ENCODE measurements around the gene TOP3A.
A peak's percentile ranks its signal among the peaks of the same experiment; 100 is the strongest.
"Not testable (repeated sequence)": the region's sequence is repeated elsewhere in the genome, so short reads cannot be mapped to it uniquely, and the experiment has no call there.

The TOP3A gene

GRCh38 chr17:18324140-18325050 lies 9.6 kb upstream of the TOP3A start:
- DNase-seq, result no peak

DNA sequence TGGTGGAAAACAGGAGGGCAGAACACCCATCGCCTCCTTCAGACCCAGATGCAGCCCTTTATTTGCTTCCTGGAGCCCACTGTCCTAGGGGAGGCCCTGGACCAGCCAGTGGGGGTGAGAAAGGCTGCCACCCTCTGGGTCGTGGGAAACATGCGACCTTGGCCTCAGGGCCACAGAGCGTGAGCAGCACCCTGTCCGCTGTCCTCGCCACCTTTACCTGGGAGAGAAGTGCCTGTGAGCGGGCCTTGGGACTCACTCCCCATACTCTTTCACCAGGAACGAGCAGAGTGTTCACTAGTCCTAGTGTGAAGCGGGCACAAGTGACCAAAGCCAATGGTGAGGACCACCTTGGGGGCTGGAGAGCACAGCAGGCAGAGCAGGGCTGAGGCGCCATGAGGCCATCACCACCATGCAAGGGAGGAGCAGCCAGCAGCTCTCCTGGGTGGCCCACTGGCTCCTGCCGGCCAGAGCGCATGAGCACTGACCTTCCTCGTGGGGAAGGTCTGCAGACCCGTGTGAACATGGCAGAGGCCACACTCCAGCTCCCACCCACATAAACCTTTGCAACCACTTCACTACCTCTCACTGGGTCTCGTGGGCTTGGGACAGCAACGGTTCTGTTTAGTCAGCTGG lies 8.8 kb upstream of the TOP3A start:
- no peak for DNase-seq

DNA sequence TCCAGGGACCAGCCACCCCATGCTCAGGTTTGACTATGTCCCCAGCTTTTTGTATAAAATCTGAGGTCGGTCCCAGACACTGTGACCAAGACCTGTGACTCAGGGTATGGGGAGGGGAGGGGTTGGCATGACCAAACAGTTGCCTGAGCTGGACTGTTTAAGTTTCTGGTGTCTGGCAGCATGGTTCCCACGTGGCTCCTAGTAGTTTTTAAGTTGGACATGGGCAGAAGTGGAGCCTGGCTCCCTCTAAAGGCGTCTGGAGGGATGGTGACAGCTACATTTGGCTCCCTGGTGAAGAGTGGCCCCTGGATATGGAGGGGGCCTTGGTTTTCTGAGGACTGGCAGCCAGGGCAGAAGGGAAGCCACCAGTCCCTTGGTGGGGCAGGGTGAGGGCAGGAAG lies 8.2 kb upstream of the TOP3A start:
- DNase-seq, result no peak

DNA sequence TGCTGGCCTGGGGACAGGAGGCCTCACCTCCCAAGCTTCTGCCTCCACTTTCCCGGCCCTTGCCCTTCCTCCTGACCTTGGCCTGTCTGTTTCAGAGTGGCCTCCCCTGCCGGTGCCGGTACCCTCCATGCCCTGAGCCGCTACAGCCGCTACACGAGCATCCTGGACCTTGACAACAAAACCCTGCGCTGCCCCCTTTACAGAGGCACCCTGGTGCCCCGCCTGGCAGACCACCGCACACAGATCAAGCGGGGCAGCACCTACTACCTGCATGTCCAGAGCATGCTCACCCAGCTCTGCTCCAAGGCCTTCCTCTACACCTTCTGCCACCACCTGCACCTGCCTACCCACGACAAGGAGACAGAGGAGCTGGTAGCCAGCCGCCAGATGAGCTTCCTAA lies 7.7 kb upstream of the TOP3A start:
- DNase-seq, result no peak

GRCh38 chr17:18321309-18321708 lies 6.5 kb upstream of the TOP3A start:
- DNase-seq, result no peak

DNA sequence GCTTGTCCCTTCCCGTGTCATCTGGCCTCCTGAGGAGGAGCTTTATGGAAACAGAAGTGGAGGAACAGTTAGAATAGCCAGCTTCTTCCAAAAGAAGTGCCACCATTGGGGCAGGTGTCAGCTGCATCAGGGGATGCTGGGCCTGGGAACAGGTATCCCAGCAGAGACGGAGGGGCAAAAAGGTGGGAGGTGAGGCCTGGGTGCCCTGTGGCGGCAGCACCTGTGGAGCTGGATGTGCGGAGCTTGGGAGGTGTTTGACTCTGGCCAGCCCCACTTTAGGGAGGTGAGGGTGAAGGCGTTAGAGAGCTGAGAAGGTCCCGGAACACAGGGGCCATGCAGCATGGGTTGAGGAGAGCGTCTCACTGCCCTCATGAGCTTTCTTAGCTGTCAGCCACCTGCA lies 5.5 kb upstream of the TOP3A start:
- no peak for DNase-seq

DNA sequence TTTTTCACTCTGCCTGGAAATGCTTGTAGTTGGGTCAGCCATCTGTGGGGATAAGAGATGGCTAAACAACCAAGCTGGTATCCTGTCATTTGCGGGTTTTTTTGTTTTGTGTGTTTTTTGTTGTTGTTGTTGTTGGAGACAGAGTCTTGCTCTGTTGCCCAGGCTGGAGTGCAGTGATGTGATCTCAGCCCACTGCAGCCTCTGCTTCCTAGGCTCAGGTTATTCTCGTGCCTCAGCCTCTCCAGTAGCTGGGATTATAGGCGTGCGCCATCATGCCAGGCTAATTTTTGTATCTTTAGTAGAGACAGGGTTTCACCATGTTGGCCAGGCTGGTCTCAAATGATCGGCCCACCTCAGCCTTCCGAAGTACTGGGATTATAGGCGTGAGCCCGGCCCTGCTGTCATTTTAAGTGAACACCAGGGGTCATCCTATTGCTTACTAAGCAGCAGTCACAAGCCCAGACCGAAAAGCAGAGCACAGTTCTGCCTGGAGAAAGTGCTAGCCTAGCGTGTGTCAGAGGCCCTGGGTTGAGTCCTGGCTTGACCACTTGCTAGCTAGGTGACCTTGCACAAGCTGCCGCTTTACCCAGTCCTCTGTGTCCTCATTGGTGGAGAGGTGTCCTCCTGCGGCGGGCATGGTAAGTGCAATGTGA lies 4.9 kb upstream of the TOP3A start:
- DNase-seq, result peak; percentile 56

GRCh38 chr17:18318771-18319450 lies 4.1 kb upstream of the TOP3A start:
- no peak for DNase-seq

DNA sequence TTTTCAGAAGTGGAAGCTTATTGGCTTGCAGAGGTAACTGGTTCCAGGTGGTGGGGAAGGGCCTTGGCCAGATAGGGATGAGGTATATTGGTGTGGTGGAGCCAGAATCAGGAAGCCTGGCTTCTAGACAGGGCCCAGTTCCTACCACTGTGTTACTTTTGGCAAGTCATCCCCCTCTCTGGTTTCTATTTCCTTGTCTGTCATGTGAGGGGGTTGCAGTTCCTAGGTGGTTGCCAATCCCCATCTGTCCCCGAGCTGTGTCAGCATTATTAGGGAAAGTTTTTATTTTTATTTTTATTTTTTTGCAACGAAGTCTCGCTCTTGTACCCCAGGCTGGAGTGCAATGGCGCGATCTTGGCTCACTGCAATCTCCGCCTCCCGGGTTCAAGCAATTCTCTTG lies 3.3 kb upstream of the TOP3A start:
- no peak for DNase-seq

DNA sequence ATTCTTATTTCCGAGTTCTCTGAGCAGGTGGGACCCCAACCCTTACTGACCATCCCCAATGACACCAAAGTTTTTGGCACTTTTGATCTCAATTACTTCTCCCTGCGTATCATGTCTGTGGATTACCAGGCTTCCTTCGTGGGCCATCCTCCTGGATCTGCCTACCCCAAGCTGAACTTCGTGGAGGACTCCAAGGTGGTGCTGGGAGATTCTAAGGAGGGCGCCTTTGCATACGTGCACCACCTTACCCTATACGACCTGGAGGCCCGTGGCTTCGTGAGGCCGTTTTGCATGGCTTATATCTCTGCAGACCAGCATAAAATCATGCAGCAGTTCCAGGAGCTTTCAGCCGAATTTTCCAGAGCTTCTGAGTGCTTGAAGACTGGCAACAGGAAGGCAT lies 1.2 kb upstream of the TOP3A start:
- DNase-seq, result no peak

DNA sequence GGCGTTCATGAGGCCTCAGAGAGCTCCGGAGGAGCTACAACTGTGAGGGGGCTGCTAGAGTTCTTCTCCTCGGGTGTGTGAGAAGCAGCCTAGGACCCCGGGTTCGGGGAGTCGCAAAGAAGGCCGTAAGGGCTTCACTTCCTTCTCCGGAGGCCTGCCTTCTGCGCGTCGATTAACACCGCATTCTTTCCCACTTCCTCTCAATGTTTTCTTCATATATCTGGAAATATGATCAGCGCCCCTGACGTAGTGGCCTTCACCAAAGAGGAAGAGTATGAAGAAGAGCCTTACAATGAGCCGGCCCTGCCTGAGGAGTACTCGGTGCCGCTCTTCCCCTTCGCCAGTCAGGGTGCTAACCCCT lies 748 bp upstream of the TOP3A start:
- no peak for DNase-seq

DNA sequence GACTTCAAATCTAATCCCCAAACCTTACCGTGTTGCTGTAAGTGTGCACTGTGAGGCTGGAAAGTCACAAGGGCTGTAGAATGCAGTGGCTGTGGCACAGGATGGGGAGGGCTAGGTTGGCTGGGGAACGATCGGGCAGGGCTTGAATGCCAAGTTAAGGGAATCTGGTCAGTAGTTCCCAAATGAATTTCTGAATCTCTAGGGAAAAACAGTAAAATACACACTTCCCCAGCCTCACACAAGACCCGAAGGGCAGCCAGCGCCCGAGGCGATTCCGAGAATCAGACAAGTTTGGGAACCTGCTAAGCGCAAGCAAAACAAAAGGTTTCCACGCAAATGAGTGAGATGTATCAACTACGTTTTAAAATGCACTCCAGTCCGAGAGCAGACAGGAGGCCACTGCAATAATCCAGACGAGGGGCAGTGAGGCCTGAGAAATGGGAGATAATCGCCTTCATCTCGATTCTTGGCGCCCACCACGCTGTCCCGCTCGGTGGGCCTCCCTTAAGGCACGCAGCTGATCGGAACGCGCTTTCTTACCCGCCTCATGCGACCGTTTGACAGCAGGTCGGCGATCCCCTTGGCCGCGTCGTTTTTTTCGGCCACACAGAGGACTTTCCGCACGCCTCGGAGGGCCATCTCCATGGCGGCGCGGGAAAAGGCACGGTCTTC lies 599 bp downstream of the TOP3A start:
- no peak for DNase-seq

DNA sequence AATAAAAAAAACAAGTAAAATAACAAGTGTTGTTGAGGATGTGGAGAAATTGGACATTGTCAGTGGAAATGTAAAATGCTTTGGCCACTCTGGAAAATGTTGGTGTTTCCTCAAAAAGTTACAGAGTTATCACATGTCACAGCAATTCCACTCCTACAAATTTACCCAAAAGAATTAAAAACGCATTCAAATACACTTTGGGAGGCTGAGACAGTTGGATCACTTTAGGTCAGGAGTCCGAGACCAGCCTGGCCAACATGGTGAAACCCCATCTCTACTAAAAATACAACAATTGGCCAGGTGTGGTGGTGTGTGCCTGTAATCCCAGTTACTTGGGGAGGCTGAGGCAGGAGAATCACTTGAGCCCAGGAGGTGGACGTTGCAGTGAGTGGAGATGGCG lies 5.6 kb downstream of the TOP3A start:
- DNase-seq, result no peak

GRCh38 chr17:18303206-18303605 lies 11.6 kb downstream of the TOP3A start:
- DNase-seq, result not testable (repeated sequence)

DNA sequence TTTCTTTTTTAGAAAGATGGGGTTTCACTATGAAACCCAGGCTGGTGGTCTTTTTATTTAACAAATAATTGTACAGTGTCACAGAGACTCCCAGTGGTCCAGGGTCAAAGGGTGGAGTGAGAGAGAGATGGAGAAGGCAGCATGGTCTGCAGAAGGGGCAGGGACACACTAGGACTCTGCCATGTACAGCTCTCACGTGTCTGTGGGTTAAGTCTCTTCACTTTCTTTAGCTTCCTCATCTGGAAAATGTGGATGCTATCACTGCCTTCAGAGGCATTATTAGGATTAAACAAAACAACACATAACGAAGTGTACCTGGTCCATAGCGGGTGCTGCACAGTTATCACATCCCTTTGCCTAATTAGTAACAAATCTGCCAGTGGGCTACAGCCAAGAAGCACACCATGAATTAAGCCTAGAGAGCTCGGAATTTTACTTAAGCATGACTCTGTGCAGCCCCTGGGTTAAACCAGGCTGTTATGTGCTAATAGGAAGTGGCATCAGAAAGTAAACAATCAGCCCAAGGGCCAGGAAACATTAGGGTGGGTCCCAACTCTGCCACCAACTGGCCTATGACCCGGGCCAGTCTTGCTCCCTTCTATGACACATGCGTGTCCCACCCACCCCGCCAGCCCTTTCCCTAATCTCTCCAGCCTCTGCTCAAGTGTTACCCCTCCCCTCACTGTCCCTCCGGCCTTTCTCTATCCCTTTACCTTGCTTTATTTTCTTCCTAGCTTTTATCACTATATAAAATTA lies 13.9 kb downstream of the TOP3A start:
- DNase-seq, result no peak

DNA sequence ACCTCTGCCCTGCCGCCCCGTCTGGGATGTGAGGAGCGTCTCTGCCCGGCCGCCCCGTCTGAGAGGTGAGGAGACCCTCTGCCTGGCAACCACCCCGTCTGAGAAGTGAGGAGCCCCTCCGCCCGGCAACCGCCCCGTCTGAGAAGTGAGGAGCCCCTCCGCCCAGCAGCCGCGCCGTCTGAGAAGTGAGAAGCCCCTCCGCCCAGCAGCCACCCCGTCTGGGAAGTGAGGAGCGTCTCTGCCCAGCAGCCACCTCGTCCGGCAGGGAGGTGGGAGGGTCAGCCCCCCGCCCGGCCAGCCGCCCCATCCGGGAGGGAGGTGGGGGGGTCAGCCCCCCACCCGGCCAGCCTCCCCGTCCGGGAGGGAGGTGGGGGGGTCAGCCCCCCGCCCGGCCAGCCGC lies 16.7 kb downstream of the TOP3A start:
- DNase-seq, result not testable (repeated sequence)

DNA sequence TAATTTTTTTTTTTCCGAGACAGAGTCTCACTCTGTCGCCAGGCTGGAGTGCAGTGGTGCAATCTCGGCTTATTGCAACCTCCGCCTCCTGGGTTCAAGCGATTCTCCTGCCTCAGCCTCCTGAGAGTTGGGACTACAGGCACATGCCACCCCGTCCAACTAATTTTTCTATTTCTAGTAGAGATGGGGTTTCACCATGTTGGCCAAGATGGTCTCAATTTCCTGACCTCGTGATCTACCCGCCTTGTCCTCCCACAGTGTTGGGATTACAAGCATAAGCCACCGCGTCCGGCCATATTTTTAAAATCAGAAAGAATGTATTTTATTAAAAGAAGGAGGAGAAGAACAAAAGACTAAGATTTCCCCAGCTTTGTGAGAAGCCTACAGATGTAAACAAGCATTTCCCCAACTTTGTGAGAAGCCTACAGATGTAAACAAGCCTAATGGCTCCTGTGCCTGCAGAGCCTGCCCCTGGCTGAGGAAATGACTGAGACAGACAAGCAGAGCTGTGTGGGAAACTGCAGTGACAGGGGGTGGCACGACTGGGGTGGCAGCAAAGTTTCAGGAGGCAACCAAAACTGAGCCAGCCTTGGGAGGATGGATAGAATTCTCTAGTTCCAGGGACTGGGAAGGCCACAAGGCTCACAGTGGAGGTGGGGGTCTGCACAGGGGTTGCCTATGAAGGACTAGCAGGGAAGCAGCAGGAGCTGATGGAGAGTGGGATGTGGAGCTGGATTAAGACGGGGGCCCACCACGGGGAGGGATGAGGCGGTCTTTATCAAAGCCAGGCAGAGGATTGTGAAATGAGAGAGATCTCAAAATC lies 22.9 kb downstream of the TOP3A start:
- DNase-seq, result no peak

DNA sequence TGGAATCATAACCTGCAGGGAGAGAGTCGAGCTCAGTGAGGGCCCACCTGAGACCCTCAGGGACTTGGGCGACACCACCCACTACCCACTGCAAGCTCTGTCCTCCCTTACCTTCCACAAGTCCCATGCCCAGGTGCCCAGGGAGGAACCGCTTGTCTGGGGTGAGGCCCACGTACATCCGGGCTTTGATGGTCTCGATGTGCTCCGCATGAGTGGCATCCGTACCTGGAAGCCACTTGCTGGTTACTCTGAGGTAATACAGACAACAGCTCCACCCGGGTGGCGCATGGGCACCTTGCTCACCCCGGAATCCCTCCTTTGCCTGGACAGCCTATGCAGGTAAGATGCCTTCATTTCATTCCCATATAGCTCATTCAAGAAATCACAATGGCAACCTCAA lies 29.5 kb downstream of the TOP3A start:
- DNase-seq, result no peak

DNA sequence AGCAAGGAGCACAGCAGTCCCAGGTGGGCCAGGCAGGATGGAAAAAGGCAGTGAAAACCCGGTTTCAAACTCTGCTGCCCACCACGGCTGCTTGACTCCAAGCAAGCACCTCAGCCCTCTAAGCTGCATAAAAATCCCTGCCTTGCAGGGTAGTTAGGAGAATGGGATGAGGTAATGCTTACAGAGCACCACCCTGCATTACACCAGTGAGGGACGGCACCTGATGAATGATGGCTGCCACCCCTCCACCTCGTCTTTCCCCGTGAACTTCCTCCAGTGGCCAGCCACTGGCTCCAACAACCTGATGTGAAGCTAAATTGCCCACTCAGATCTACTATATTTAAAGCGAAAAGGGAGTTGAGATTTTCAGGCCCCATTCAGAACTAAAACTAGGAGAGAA lies 33.0 kb downstream of the TOP3A start:
- DNase-seq, result no peak

DNA sequence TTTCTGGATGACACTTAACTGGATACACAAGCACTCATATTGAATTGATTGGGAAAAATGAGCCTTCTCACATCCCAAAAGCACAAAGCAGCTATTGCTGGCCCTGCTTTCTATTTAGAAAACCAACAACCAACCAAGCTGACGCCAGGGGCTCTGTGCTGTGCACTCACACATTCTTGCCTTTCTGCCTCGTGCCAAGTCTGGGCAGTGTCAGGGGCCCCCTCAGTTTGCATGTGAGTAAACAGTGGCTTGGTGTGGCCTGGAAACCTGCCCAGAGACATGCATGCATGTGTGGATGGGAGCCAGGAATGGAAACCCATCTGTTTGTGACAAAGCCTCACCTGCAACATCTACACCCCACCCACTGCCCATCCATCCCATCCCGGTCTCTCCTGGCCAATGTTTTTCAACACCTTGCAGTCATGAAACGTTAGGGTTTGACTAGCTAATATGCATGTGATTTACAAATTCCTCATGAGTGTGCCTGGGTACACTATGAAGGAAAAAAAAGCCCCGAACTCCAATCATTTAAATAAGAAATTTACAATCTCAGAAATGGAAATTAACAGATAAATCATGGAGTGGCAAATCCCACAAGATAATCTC lies 33.9 kb downstream of the TOP3A start:
- DNase-seq, result no peak

DNA sequence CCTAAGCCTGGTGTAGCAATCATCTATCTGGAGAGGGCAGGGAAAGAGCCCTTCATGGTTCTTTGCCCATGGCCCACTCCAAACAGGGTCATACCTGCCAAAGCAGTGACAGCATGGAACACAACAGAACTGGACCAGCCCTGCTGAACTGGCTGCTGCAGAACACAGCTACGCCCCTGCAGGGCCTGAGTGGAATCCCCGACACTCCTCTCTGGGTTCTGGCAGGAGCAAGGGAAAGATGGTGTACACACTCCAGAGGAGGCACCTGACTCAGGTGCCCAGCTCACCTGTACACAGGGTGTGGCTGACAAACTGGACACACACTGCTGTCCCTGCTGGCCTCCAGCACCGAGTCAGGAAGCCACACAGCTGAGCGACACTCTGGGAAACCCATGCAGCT lies 34.5 kb downstream of the TOP3A start:
- DNase-seq, result no peak
